ENCODE results near the gene TMEM272.

The TMEM272 gene

DNA sequence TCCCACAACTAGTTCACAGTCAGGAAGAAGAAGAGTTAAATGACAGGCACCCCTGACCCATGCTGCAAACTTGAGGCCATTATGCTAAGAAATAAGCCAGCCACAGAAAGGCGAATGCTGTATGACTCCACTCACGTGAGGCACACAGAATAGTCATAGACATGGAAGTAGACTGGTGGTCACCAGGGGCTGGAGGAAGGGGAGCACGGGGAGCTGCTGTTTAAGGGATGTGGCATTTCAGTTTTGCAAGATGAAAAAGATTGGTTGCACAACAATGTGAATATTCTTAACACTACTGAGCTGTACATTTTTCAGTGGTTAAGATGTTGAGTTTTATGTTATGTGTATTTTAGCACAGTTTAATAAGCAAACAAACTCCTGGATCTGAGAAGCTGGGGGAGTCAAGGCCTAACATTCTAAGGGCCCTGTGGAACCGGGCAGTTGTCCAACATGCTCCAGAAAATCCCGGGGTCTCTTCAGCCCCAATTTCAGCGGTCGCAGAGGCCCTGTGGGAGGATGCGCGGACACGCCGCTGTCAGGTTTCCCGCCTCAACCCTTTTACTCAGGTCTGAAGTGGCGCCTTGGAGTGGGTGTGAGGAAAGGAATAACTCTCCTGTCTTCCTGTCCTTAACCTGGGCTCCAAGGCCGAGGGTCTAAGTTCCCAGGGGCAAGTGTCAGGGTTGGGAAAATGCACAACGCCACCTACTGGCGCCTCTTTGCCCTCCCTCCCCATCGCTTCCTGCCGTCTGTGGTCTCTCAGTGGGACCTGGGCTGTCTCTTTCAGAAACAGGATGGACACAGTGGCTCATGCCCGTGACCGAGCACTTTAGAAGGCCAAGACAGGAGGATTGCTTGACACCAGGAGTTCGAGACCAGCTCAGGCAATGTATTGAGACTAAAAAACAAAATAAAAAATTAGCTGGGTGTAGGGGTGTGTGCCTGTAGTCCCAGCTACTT is 4.4 kb upstream of the TMEM272 start:
- peak in 1 of 2 experiments; percentile 41 for DNase-seq

GRCh38 chr13:51848674-51849073 is 3.7 kb upstream of the TMEM272 start:
- no peak for DNase-seq

DNA sequence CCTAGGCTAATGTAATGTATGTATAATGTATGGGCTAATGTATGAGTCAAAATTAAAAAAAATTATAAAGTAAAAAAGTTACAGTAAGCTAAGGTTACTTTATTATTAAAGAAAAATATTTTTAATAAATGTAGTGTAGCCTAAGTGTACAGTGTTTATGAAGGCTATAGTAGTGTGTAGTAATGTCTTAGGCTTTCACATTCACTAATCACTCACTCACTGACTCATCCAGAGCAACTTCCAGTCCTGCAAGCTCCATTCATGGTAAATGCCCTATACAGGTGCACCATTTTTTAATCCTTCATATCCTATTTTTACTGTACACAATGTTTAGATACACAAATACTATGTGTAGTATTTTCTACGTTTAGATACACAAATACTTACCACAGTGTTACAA is 1.8 kb upstream of the TMEM272 start:
- DNase-seq: no peak

DNA sequence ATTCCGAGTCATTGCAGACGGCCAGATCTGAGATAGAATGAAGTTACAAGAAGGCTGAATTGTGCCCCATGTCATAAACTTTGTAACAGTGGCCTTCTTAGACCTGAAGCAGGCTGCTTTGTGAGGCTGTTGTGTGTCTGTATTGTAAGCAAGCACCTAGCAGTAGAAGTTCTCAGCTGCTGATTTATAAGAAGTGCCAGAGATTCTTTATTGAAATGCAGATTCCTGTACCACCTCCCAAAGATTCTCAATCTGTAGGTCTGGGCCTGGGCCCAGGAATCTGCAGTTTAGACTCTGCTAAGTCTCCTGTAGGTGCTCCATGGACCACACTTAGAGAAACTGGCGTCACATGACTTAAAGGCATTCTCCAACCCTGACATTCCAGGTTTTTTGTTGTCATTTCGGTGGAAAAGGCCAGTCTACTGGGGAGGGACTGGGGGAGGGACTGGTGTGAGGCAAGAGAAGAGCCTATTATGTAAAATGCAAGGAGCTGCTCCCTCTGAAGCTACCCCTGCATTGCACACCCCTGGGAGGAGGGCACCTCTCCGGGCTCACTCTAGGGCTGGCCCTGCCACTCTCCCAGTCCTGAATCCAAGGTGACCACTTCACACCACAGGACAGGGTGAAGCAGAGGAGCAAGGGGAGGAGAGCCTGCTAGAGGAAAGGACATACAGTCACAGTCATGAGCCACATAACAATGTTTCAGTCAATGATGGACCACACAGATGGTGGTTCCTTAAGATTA is 769 bp upstream of the TMEM272 start:
- no peak for DNase-seq

DNA sequence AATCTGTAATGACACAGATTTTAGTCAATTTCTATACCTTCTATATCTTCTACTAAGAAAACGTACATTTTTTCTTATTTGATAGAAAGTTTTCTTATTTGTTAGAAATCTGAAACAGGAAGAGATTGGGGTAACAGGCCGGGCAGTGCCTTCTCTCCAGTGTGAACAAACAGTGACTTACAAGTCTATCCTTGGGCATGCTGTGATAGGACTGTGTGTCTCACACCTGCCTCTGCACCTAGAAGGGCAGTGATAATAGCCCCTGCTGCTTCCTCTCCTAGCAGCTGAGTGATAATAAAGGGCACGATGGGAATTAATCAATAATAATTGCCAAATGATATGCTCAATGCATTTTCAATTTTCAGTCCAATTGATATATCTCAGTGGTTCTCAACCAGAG is 1.4 kb downstream of the TMEM272 start:
- no peak for DNase-seq

DNA sequence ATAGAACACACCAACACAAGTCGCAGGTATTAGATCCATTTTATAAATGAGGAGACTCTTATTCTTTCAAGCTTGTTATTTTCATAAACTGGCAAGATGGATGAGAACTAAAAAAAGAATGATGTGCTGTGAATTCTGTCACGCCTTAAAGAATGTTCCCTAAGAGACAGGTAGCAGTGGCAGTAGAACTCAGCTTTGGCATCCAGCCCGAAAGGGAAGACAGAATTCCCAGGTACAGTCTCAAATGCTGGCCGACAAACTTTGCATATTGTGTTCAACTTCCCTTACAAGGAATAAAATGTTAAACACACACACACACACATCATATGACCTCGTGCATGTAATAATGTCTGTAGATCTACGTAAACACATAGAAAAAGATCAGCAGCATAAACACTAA is 3.2 kb downstream of the TMEM272 start:
- DNase-seq: no peak

GRCh38 chr13:51840917-51841316 is 4.1 kb downstream of the TMEM272 start:
- no peak for DNase-seq

DNA sequence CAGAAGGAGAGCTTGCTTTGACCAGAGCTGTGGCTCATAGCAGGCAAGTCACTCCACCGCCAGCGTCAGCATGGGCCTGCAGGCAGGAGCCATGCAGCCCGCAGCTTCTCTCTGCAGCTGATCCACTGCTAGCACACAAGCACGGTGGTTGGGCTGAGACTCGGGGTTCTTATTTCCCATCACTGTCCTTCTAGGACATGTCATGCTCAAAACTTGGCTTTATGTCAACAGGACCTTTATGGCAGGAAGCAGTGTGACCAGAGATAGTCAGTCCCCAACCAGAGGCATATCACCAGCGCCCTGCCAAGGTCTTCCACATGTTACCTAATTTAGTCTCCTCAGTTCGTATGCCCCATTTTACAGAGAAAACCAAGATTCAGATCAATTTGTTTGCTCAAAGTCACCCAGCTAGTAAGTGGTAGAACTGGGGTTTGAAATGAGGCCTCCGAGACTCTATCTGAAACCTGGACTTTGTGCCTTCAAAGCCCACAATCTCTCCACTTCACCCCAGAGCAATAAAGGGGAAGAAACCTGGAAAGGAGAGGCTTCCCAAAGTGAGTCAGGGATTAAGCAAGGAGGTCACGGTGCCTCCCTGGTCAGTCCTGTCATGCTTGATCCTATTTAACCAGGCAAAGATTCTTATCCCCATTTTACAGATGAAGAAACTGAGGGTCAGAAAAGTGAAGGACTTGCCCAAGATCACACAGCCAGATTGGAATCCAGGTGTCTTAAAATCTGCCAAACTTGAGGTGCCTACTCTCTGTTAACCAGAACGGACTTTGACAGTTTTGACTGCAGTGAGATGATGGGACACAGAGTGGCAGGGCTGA is 5.1 kb downstream of the TMEM272 start:
- no peak for DNase-seq

GRCh38 chr13:51838240-51838846 is 6.6 kb downstream of the TMEM272 start:
- no peak for DNase-seq

DNA sequence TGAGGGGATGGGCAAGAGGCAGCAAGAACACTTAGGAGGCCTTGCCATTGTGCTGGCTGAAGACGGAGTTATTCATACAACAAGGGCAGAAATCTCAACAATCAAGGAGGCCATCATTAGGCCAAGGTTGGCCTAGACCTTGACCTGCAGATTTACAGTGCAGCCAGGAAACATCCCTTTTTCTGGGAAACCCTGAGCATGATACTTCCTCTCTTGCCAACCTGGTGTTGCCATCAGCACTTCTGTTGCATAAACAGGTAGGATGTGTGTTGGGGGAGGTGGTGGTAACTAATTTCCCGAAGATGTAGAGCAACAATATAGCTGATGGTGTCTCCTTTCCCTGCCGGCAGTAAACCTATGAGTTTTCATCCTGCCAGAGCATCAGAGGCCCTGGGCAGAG is 8.0 kb downstream of the TMEM272 start:
- no peak for DNase-seq

GRCh38 chr13:51834581-51835171 is 10.3 kb downstream of the TMEM272 start:
- DNase-seq: no peak

- no peak for DNase-seq
Measured at GRCh38 chr13:51833980-51834379, 11.0 kb downstream of the TMEM272 start.

DNA sequence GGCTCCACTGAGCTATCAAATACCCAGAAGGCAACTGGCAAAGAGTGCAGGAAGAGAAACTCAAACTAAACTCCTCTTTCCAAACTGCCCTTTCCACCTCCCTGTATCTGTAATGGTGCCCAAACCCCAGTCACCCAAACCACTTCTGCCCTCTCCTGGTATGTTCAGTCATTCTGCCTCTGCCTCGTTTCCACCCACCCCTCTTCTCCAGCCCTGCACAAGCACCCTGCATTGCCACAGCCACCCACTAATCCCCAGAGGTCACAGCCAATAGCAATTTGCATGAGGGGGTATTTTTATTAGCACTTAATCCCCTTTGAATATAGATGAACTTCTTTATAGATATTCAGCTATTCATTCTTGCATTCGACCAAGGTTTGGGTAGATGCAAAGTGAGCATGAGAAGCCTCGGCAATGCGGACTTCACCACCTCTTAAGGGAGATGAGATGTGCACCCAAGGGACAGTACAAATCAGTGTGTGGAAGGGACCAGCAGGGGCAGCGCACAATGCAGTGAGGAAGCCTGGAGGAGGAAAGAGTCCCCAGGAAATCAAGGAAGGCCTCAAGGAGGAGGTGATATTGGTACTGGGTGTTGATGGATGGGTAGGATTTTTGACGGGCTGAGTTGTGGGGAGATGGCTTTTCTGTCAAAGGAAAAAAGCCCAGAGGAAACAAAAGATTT is 12.4 kb downstream of the TMEM272 start:
- DNase-seq: no peak

DNA sequence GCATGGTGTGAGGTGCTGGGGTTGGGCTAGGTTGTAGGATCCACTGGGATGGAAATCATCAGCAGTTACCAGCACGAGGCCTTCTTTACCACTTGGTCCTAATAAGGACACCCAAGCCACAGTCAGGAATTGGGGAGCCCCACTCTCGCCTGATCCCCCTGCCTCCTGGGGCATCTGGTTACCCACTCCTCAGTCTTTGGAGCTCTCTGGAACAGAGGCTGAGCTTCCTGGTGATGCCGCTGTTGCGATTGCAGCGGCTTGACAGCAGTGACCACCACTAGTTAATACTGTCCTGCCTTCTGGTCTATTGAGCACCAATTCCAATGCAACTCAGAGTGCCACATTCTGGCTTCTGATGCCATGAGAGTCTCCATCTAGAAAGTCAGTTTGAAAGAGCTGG is 13.5 kb downstream of the TMEM272 start:
- no peak for DNase-seq

GRCh38 chr13:51829568-51829899 is 15.4 kb downstream of the TMEM272 start:
- no peak for DNase-seq

- DNase-seq: no peak
Measured at GRCh38 chr13:51828730-51829567, 16.0 kb downstream of the TMEM272 start.

GRCh38 chr13:51827254-51827653 is 17.7 kb downstream of the TMEM272 start:
- DNase-seq: no peak

DNA sequence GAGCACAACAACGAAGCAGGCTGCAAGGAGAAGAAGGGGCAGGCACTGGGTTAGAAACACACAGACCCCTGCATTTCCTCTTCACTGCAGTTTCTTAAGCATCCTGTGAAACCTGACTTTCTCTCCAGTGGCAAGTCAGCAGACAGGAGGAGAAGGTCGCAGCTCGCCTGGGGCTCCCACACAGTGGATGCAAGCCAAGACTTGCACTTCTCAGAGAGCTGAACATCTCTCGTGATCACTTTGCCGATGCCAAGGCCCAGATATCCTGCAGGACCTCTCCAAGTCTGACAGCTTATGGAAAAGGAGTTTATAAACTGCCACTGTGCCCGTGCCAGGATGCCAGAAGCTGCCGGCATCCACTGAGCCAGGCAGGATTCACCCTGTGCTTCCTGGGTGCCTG is 18.4 kb downstream of the TMEM272 start:
- no peak for DNase-seq

GRCh38 chr13:51825681-51826254 is 19.2 kb downstream of the TMEM272 start:
- DNase-seq: no peak

- DNase-seq: no peak
Measured at GRCh38 chr13:51825165-51825592, 19.8 kb downstream of the TMEM272 start.

Measured in NCI-H1930 (cell line).